ENCODE measurements around the gene GPX2.
"Not testable (repeated sequence)": the region's sequence is repeated elsewhere in the genome, so short reads cannot be mapped to it uniquely, and the experiment has no call there.

Gene GPX2

GRCh38 chr14:64938972-64939816, 3.4 kb downstream of the GPX2 start:
- DNase-seq = no peak

- DNase-seq = no peak
Measured at GRCh38 chr14:64937821-64938193, 4.7 kb downstream of the GPX2 start.

GRCh38 chr14:64937171-64937820, 5.2 kb downstream of the GPX2 start:
- no peak for DNase-seq

GRCh38 chr14:64935508-64935907, 7.0 kb downstream of the GPX2 start:
- DNase-seq = peak; percentile 18

GRCh38 chr14:64934338-64934929, 8.1 kb downstream of the GPX2 start:
- no peak for DNase-seq

GRCh38 chr14:64932231-64932630, 10.3 kb downstream of the GPX2 start:
- no peak for DNase-seq

- DNase-seq = no peak
Measured at GRCh38 chr14:64931123-64931522, 11.4 kb downstream of the GPX2 start.

- no peak for DNase-seq
Measured at GRCh38 chr14:64930085-64930843, 12.3 kb downstream of the GPX2 start.

- no peak for DNase-seq
Measured at GRCh38 chr14:64929014-64929359, 13.6 kb downstream of the GPX2 start.

GRCh38 chr14:64928239-64929013, 14.1 kb downstream of the GPX2 start:
- DNase-seq = peak; percentile 28

GRCh38 chr14:64927031-64927430, 15.5 kb downstream of the GPX2 start:
- DNase-seq = no peak

GRCh38 chr14:64926398-64926995, 16.0 kb downstream of the GPX2 start:
- no peak for DNase-seq

GRCh38 chr14:64923015-64923414, 19.5 kb downstream of the GPX2 start:
- DNase-seq = no peak

- DNase-seq = no peak
Measured at GRCh38 chr14:64920465-64920864, 22.1 kb downstream of the GPX2 start.

- no peak for DNase-seq
Measured at GRCh38 chr14:64919618-64920017, 22.9 kb downstream of the GPX2 start.

- no peak for DNase-seq
Measured at GRCh38 chr14:64919215-64919614, 23.3 kb downstream of the GPX2 start.

- DNase-seq = no peak
Measured at GRCh38 chr14:64918216-64918615, 24.3 kb downstream of the GPX2 start.

GRCh38 chr14:64915797-64916196, 26.7 kb downstream of the GPX2 start:
- no peak for DNase-seq

GRCh38 chr14:64915029-64915424, 27.5 kb downstream of the GPX2 start:
- DNase-seq = no peak

GRCh38 chr14:64914237-64915028, 28.1 kb downstream of the GPX2 start, which contains the start of gene CHURC1:
Gene CHURC1, plus strand, starts transcription at chr14:64914455. Its CDS starts 41 bp downstream, at chr14:64914496.
- peak; percentile 98 for DNase-seq

GRCh38 chr14:64913477-64913876, 29.1 kb downstream of the GPX2 start:
- DNase-seq = not testable (repeated sequence)
